BE2C (cell line): Measurements from ENCODE around the gene VAV1.
"Not testable (repeated sequence)": the region's sequence is repeated elsewhere in the genome, so short reads cannot be mapped to it uniquely, and the experiment has no call there.

ENCODE experiments used
- DNase-seq: peaks from one replicate; pipeline ENCODE4 v3.0.0-alpha.2; 2020
- H3K27me3 ChIP-seq: fragments of 250-450 bp; sonication (Bioruptor Pico); 2 replicates; pipeline ENCODE4 v1.5.1; 2020; ENCODE audit warnings: mild to moderate bottlenecking
- H3K36me3 ChIP-seq: fragments of 250-450 bp; sonication (Bioruptor Pico); 2 replicates; pipeline ENCODE4 v1.5.1; 2020; ENCODE audit warnings: mild to moderate bottlenecking
- H3K4me1 ChIP-seq: fragments of 250-450 bp; sonication (Bioruptor Pico); 2 replicates; pipeline ENCODE4 v1.5.1; 2020
- H3K4me3 ChIP-seq: 2 replicates; pipeline ENCODE4 v1.5.1; 2011; ENCODE audit warnings: low read depth, low read length
- H3K9me3 ChIP-seq: fragments of 250-450 bp; sonication (Bioruptor Pico); 2 replicates; pipeline ENCODE4 v1.5.1; 2020
- TF ChIP-seq, protein P1 (sequence below): IDR thresholded peaks from 2 replicates; pipeline ENCODE4 v1.5.1; 2012; ENCODE audit warnings: mild to moderate bottlenecking, low read depth, low read length

The VAV1 gene

DNA sequence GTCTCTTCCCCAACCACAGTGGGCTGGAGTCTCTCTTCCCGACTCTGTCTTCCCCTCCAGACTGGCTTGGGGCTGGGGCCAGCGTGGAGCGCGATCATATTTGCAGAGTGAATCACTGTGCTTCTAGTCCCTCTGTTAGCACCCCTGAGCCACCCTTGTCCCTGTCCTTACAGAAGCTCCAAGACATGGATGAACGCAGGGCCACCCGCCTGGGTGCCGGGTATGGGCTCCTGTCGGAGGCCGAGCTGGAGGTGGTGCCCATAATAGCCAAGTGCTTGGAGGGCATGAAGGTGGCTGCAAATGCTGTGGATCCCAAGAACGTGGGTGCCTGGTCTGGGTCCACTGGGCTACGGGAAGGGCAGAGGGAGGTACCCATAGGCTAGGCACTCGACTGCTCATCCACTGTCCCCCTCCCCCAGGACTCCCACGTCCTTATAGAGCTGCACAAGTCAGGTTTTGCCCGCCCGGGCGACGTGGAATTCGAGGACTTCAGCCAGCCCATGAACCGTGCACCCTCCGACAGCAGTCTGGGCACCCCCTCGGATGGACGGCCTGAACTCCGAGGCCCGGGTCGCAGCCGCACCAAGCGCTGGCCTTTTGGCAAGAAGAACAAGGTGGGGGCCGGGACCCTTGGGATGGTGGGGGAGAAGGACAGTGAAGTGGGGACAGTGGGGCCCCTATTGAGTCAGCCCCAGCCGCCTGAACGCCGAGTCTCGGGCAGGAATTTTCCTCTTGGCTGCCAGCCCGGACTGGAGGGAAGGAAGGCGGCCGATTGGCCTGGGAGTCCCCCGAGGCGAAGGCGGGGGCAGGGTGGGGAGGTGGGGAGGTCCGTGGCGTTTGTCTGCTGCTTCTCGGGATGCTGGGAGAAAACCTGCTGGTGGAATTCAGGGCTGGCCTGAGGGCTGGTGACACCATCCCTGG is 27.9 kb upstream of the VAV1 start:
- Histone ChIP-seq H3K4me3 (no peak overlapping the region), H3K4me1 (peaks cover 10% of the 10 kb centered on the region), H3K9me3 (no peaks in the 10 kb centered on the region; the same call in 1 of the 2 replicates), H3K27me3 (no peaks in the 10 kb centered on the region), H3K36me3 (no peaks in the 10 kb centered on the region)
- TF ChIP-seq, protein P1, sequence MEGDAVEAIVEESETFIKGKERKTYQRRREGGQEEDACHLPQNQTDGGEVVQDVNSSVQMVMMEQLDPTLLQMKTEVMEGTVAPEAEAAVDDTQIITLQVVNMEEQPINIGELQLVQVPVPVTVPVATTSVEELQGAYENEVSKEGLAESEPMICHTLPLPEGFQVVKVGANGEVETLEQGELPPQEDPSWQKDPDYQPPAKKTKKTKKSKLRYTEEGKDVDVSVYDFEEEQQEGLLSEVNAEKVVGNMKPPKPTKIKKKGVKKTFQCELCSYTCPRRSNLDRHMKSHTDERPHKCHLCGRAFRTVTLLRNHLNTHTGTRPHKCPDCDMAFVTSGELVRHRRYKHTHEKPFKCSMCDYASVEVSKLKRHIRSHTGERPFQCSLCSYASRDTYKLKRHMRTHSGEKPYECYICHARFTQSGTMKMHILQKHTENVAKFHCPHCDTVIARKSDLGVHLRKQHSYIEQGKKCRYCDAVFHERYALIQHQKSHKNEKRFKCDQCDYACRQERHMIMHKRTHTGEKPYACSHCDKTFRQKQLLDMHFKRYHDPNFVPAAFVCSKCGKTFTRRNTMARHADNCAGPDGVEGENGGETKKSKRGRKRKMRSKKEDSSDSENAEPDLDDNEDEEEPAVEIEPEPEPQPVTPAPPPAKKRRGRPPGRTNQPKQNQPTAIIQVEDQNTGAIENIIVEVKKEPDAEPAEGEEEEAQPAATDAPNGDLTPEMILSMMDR: no peak
- peak; percentile 76 for DNase-seq

DNA sequence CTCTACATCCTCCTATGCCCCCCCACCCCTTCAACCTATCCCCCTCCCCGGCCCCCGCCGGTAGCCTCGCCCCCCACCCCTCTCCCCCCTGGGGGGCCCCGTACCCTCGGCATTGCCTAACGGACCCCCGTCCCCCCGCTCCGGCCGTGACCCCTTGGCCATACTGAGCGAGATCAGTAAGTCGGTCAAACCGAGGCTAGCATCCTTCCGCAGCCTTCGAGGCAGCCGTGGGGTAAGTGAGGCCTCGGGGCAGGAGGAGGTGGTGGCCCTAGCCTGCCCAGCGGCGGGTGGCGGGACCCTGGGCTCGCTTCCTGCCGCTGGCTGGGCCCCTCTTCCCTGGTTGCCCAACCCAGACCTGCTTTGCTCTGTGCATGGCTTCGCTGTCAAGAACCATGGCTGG is 26.5 kb upstream of the VAV1 start:
- DNase-seq: no peak
- H3K4me3 ChIP-seq: no peak overlapping the region
- peaks cover 10% of the 10 kb centered on the region for H3K4me1 ChIP-seq
- H3K27me3 ChIP-seq: no peaks in the 10 kb centered on the region
- no peaks in the 10 kb centered on the region; the same call in 1 of the 2 replicates for H3K9me3 ChIP-seq
- TF ChIP-seq, protein P1: no peak
- no peaks in the 10 kb centered on the region for H3K36me3 ChIP-seq

DNA sequence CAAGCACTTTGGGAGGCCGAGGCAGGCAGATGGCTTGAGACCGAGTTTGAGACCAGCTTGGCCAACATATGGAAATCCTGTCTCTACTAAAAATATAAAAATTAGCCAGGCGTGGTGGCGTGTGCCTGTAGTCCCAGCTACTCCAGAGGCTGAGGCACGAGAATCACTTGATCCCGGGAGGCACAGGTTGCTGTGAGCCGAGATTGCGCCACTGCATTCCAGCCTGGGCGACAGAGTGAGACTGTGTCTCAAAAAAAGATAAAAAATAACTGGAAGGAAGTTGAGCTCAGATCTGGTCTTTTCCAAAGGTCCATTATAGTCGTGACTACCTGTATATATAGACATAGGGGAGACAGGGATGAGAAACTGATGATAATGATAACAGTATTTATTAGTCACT is 24.0 kb upstream of the VAV1 start:
- H3K27me3 ChIP-seq, H3K36me3 ChIP-seq, H3K4me1 ChIP-seq, H3K4me3 ChIP-seq, H3K9me3 ChIP-seq, DNase-seq: not testable (repeated sequence)

DNA sequence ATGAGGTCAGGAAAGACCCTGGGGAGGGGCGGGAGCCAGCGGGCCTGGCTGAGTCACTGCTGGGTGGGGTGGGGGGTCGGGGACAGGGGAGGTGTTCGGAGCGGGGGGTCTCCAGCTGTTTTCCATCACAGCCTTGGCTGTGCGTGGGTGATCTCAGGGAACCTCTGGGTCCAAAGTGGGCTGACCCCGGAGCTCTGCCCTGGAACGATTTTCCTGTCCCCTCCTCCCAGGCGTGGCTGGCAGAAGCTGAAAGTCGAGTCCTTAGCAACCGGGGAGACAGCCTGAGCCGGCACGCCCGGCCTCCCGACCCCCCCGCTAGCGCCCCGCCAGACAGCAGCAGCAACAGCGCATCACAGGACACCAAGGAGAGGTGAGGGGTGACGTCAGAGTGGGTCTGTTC is 22.4 kb upstream of the VAV1 start:
- peaks cover 5% of the 10 kb centered on the region for H3K4me1 ChIP-seq
- TF ChIP-seq, protein P1: no peak
- no peak for DNase-seq
- no peaks in the 10 kb centered on the region for H3K36me3 ChIP-seq
- no peak overlapping the region for H3K4me3 ChIP-seq
- no peaks in the 10 kb centered on the region; the same call in 1 of the 2 replicates for H3K9me3 ChIP-seq
- H3K27me3 ChIP-seq: no peaks in the 10 kb centered on the region

DNA sequence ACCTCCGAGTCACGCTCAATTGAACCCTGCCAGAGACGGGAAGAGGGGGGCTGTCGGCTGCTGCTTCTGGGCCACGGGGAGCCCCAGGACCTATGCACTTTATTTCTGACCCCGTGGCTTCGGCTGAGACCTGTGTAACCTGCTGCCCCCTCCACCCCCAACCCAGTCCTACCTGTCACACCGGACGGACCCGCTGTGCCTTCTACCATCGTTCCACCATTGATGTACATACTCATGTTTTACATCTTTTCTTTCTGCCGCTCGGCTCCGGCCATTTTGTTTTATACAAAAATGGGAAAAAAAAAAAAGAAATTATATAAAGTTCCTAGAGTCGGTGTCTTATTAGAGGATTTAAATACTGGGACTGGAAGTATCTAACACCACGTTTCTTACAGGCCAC is 21.3 kb upstream of the VAV1 start:
- H3K9me3 ChIP-seq: no peaks in the 10 kb centered on the region; the same call in 1 of the 2 replicates
- H3K27me3 ChIP-seq: no peaks in the 10 kb centered on the region
- TF ChIP-seq, protein P1: no peak
- no peak overlapping the region for H3K4me3 ChIP-seq
- DNase-seq: no peak
- no peaks in the 10 kb centered on the region for H3K36me3 ChIP-seq
- no peaks in the 10 kb centered on the region for H3K4me1 ChIP-seq

DNA sequence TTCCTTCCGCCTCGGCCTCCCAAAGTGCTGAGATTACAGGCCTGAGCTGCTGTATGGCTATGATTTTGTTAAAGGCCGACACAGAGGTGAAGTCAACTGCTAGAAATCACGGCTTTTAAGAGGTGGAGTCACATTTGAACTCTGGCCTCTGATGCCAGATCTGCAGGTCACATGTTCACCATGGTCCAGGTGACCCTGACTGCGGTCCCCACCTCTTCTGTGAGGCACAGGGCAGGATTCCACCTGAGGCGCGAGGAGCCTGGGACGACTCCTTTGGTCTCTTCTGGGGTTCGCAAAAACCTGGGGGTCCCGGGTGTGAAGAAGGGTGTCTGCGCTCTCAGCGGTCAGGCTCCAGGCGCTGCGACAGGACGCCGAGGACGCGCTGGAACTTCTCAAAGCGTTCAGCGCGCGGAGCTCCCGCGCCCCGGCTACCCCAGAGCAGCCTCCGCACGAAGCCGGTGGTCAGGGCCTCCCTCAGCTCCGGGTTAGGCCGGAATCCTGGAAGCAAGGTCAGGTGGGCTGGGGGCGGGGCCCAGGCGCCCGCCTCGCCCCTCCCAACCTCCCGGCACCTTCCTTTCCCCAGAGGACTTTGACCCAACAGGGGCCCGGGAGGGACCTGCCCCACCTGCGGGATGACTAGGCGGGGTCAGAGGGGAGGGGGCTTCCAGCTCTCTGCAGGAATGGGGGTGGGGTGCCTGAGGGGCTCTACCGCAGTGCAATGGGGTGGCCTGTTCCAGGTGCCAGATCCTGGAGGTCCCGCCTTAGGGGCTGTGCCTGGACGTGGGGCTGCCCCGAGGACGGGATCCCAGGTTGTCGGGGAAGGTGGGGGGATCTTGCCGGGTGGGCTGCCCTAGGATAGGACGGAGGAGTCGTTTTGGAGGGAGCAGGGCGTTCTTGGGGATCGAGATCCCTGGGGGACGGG is 20.0 kb upstream of the VAV1 start:
- TF ChIP-seq, protein P1: no peak
- H3K36me3 ChIP-seq: no peaks in the 10 kb centered on the region
- no peaks in the 10 kb centered on the region for H3K27me3 ChIP-seq
- no peak for DNase-seq
- H3K4me3 ChIP-seq: peak overlapping the region; percentile 49; the same call in 1 of the 2 replicates
- no peaks in the 10 kb centered on the region; the same call in 1 of the 2 replicates for H3K9me3 ChIP-seq
- H3K4me1 ChIP-seq: no peaks in the 10 kb centered on the region
